ENCODE measurements around the gene UBE2D3. TPM values are rescaled to one million over a fixed set of nuclear protein-coding genes. Genes with fewer than 3 reads are reported as not detected.

UBE2D3 gene
- total and polyA plus RNA-seq, 2 donors (not counting 1 experiment from before 2014, with no cell fraction given), result 403 to 427 TPM

DNA sequence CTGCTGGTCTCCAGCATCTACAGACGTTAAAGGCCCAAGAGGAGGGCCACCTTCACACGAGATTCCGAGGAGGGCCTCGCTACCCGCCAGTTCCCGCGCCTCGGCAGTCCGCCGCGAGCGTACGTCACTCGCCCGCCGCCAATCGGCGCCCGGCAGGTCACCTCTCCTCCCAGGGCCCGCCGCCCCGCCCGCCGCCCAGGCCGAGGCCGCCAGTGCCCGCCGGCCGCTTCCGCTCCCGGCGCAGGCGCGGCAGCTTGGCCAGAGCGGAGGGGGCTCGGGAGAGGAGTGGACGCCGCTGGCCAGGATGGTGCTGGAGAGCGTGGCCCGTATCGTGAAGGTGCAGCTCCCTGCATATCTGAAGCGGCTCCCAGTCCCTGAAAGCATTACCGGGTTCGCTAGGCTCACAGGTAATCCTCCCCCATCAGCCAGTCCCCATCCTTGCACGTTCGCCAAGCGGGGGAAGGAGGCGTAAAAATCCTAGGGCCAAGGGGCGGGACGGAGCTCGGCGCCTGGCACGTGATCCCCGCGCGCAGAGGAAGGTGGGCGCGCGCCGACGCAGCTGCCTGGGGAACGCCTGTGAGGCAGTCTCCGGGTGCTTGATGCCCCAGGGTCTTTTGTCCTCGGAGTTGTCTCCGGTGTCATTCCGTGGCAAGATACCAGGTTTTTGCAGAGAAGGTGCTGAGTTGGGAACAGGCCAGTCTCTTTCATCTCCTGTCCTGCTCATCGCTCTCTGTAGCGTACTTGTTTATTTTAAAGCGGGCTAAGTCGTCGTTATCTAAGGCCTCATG, 41.6 kb upstream of the UBE2D3 start, which contains the start of gene CISD2:
CISD2 (plus strand) TSS at position 212 of the 788 bp plus-strand sequence; CDS start at position 305, 93 bp downstream.
- Histone ChIP-seq H3K4me2 (ENCODE audit: extremely low read depth, insufficient read depth, low read length) (peak within 1 kb of the TSS; percentile 91), H3K27ac (ENCODE audit: insufficient read depth, low read length) (peak within 1 kb of the TSS; percentile 93), H3K4me1 (ENCODE audit: control insufficient read depth, extremely low read depth, insufficient read depth, low read length) (peaks cover 7% of the 10 kb centered on the region), H3K27me3 (ENCODE audit: control insufficient read depth, insufficient read depth, low read length) (no peaks in the 10 kb centered on the region), H2AFZ (ENCODE audit: low read length) (peak within 1 kb of the TSS; percentile 98), H3K4me3 (replicated peaks in 1 of 4; ENCODE audit: control extremely low read depth in 1 of 4, insufficient read depth in 1 of 4, low read depth in 3 of 4, low read length in 4 of 4) (peak within 1 kb of the TSS; percentile 86 to 98 (median 98)), H3K9ac (ENCODE audit: insufficient read depth, low read length) (peak within 1 kb of the TSS; percentile 82), H3K9me3 (ENCODE audit: control insufficient read depth, insufficient read depth, low read depth, low read length) (no peaks in the 10 kb centered on the region), H3K79me2 (ENCODE audit: control insufficient read depth, insufficient read depth, low read length) (peaks cover 39% of the 10 kb centered on the region), H3K36me3 (ENCODE audit: control insufficient read depth, insufficient read depth, low read length) (no peaks in the 10 kb centered on the region), H4K20me1 (ENCODE audit: control insufficient read depth, extremely low read depth, insufficient read depth, low read length) (no peaks in the 10 kb centered on the region)
- TF ChIP-seq EZH2 (IDR thresholded peaks at IDR 0.05; ENCODE audit: low read length, missing control alignments), result no peak
- TF ChIP-seq, protein P1, sequence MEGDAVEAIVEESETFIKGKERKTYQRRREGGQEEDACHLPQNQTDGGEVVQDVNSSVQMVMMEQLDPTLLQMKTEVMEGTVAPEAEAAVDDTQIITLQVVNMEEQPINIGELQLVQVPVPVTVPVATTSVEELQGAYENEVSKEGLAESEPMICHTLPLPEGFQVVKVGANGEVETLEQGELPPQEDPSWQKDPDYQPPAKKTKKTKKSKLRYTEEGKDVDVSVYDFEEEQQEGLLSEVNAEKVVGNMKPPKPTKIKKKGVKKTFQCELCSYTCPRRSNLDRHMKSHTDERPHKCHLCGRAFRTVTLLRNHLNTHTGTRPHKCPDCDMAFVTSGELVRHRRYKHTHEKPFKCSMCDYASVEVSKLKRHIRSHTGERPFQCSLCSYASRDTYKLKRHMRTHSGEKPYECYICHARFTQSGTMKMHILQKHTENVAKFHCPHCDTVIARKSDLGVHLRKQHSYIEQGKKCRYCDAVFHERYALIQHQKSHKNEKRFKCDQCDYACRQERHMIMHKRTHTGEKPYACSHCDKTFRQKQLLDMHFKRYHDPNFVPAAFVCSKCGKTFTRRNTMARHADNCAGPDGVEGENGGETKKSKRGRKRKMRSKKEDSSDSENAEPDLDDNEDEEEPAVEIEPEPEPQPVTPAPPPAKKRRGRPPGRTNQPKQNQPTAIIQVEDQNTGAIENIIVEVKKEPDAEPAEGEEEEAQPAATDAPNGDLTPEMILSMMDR (conservative IDR thresholded peaks at IDR 0.05 in 1 of 2, IDR thresholded peaks at IDR 0.05 in 1 of 2; ENCODE audit: low read depth in 1 of 2, low read length in 2 of 2), result no peak
- peak; percentile 87 to 90 for DNase-seq (ENCODE audit: low read depth in 2 of 2)

DNA sequence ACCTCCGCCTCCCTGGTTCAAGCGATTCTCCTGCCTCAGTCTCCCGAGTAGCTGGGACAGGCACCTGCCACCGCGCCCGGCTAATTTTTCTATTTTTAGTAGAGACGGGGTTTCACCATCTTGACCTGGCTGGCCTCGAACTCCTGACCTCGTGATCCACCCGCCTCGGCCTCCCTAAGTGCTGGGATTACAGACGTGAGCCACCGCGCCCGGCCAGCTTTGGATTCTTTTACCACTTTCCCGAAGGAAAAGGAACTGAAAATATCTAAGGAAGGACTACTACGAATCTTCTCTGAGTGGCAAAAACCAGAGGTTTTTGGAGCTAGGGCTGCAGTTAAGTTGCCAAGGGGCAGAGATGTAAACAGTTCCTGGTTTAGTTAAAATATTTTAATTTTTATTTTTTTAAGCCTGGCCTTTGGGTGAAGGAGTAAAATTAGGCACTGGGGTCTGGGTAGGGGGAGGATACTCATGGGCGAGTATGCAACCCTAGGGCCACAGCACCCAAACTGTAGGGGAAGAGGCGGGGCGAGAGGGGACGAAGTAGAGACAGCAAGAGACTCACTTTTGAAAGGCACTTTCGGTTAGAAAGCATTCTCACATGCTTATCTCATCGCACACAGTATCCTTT, 40.9 kb upstream of the UBE2D3 start:
- Histone ChIP-seq H3K27ac (ENCODE audit: insufficient read depth, low read length) (peak overlapping the region; percentile 93), H3K4me2 (ENCODE audit: extremely low read depth, insufficient read depth, low read length) (peak overlapping the region; percentile 89), H3K27me3 (ENCODE audit: control insufficient read depth, insufficient read depth, low read length) (no peaks in the 10 kb centered on the region), H3K36me3 (ENCODE audit: control insufficient read depth, insufficient read depth, low read length) (no peaks in the 10 kb centered on the region), H3K4me1 (ENCODE audit: control insufficient read depth, extremely low read depth, insufficient read depth, low read length) (peaks cover 7% of the 10 kb centered on the region), H3K4me3 (replicated peaks in 1 of 4; ENCODE audit: control extremely low read depth in 1 of 4, insufficient read depth in 1 of 4, low read depth in 3 of 4, low read length in 4 of 4) (peak overlapping the region; percentile 86 to 98 (median 92)), H4K20me1 (ENCODE audit: control insufficient read depth, extremely low read depth, insufficient read depth, low read length) (no peaks in the 10 kb centered on the region), H3K9me3 (ENCODE audit: control insufficient read depth, insufficient read depth, low read depth, low read length) (no peaks in the 10 kb centered on the region), H2AFZ (ENCODE audit: low read length) (peak overlapping the region; percentile 94), H3K79me2 (ENCODE audit: control insufficient read depth, insufficient read depth, low read length) (peaks cover 39% of the 10 kb centered on the region), H3K9ac (ENCODE audit: insufficient read depth, low read length) (peak overlapping the region; percentile 82)
- TF ChIP-seq, protein P1 (conservative IDR thresholded peaks at IDR 0.05 in 1 of 2, IDR thresholded peaks at IDR 0.05 in 1 of 2; ENCODE audit: low read depth in 1 of 2, low read length in 2 of 2), result no peak
- TF ChIP-seq EZH2 (IDR thresholded peaks at IDR 0.05; ENCODE audit: low read length, missing control alignments), result no peak
- DNase-seq (ENCODE audit: low read depth in 2 of 2), result no peak
